HFF-Myc (cell line): ENCODE data around the gene MADCAM1.

ENCODE experiments used
- DNase-seq: peaks from one replicate; pipeline ENCODE4 v3.0.0-alpha.2; 2011; ENCODE audit warnings: low read depth; ENCODE audit errors: extremely low read depth
- H3K4me3 ChIP-seq: replicated peaks from 2 replicates; pipeline ENCODE4 v1.5.1; 2011; ENCODE audit warnings: low read depth, mild to moderate bottlenecking, control low read depth, low read length
- TF ChIP-seq, protein P1 (sequence below): IDR thresholded peaks from 2 replicates; pipeline ENCODE4 v1.5.1; 2012; ENCODE audit warnings: mild to moderate bottlenecking, low read depth, low read length, control low read depth; ENCODE audit errors: missing control alignments

The MADCAM1 gene

DNA sequence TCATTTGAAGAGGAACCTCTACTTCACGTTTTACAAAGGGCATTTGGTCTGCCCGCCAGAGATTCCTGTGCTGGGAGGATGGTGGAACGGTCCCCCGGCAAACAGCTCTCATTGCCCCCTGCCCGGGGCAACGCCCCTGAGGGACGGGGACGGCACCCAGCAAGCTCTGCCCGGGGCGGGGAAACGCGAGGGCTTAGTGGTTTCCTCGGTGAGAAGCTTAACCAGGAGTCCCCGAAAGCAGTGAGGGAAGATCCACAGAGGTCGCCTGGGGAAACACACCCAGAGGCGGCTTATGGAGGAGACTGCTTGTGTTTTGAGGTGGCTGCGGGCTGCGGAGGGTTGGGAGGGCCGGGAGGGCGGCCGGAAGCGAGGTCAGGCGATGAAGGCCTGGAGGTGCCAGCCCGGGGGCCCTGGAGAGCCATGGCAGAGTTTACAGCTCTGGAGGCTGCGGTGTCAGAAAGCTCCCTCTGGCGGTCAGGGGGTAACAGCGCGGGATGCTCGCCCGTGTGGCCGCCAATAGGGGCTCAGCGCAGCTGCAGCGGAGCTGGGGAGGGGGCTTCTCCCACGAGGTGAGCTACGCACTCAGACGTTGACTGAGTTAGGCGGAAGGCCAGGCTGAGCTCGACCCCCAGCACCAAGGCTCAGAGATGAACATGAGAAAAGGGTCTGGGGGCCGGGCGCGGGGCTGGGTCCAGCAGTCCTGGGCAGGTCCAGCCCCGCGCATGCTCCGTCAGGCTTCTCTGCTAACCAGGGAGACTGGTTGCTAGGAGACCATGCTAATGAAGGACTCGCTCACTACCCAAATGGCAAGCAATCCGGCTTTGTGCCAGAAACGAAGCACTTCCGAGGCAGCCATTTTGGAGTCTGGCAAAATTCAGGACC is 10.4 kb downstream of the MADCAM1 start:
- peak; percentile 100 for DNase-seq
- TF ChIP-seq, protein P1, sequence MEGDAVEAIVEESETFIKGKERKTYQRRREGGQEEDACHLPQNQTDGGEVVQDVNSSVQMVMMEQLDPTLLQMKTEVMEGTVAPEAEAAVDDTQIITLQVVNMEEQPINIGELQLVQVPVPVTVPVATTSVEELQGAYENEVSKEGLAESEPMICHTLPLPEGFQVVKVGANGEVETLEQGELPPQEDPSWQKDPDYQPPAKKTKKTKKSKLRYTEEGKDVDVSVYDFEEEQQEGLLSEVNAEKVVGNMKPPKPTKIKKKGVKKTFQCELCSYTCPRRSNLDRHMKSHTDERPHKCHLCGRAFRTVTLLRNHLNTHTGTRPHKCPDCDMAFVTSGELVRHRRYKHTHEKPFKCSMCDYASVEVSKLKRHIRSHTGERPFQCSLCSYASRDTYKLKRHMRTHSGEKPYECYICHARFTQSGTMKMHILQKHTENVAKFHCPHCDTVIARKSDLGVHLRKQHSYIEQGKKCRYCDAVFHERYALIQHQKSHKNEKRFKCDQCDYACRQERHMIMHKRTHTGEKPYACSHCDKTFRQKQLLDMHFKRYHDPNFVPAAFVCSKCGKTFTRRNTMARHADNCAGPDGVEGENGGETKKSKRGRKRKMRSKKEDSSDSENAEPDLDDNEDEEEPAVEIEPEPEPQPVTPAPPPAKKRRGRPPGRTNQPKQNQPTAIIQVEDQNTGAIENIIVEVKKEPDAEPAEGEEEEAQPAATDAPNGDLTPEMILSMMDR: peak; percentile 89
- H3K4me3 ChIP-seq: peak overlapping the region; percentile 59

DNA sequence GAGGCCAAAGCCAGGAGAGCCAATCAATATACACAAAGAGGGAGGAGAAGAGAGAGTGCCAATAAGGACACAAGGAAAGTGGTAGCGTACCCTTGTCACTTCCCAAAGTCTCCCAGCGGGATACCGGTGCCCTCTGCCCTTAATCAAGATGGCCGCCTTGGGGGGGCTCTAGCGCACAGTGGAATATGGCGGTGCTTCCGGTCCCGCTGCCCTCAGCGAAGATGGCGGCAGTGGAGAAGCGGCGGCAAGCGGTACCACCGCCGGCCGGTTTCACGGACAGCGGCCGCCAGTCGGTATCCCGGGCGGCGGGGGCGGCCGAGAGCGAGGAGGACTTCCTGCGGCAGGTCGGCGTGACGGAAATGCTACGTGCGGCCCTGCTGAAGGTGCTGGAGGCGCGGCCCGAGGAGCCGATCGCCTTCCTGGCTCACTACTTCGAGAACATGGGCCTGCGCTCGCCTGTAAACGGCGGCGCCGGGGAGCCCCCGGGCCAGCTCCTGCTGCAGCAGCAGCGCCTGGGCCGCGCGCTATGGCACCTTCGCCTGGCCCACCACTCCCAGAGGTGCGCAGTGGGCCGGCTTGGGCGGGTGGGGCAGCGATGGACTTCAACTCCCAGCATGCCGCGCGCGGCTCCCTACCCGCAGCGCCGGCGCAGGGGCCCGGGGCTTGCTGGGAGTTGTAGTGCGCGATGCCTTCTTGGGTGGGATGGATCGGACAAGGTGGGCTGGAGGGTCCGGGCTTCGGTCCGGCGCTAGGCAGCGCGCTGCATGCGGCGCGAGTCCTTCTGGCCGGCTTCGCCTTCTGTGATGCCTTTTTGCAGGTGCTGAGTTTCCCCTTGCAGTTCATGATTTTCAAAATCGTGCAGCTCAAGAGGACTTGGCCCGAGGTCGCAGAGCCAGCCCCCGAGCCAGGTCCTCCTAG is 11.3 kb downstream of the MADCAM1 start, which contains the start of gene TPGS1:
Gene TPGS1, plus strand, starts transcription at position 212 of the 918 bp plus-strand sequence. Its CDS starts 10 bp downstream, at position 222.
- DNase-seq: no peak
- TF ChIP-seq, protein P1: no peak

DNA sequence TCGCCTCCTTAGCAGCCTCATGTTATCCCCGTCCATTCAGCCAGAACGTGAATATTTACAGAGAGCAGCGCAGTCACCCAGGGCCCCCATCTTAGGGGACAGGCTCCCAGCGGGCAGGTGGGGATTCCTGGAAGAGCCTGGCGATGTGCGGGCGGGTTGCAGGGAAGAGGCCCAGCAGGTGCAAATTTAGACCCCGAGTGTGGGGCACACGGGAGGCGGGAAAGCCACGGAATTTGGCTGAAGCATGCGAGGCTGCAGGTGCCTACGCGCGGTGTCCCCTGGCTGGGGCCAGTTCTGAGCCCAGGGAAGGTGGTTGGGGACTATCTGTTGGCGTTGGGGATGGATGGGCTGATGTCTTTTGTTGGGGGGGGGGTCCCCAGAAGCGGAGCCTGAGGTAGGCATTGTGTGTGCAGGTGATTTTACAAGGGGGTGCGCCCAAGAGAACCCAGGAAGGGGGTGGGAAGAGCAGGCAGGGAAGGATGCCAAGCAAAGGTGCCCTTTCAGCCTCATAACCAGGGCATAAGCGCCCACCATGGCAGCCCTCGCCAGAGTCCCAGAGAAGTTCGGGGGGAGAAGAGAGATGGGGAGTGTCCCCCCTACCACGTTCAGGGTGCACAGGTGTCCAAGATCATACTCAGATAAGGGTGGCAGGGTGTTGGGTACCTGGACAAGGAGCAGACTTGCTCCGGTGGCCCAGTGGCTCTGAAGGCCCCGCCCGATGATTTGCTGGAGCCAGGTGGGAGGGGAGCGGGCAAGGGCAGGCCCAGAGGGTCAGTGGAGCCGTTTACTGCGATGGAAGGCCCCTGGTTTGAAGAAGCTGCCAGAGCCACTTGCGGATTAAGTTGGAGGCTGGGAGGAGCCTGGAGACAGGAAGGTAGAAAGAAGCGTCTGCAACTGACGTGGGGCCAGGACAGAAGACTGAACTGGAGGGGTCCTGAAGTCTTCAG is 12.2 kb downstream of the MADCAM1 start:
- no peak for DNase-seq
- TF ChIP-seq, protein P1: no peak
- peak overlapping the region; percentile 59 for H3K4me3 ChIP-seq

More for the DNA sequence above, 11.3 kb downstream of the MADCAM1 start, which contains the start of gene TPGS1:
- peak within 1 kb of the TSS; percentile 59 for H3K4me3 ChIP-seq

DNA sequence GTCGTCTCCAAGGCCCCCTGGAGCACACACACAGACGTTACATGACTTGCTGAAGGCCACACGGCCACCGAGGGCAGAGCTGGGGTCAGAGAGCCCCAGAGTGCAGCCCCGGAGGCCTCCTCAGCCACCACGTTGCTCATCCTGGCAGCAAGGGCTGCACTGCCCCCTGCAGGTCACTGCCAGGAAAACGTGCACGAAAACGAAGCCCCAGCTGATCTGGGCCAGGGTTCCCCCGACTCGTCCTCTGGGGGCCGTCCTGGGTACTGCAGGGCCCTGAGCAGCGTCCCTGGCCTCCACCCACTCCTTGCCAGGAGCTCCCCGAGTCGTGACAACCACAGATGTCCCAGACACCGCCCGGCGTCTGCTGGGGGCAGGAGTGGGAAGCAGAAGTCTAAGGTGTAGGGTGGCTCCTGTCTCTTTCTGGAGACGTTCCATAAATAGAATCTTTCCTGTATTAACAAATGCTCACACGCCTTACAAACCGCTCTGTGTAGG is 14.4 kb downstream of the MADCAM1 start:
- H3K4me3 ChIP-seq: no peak overlapping the region

DNA sequence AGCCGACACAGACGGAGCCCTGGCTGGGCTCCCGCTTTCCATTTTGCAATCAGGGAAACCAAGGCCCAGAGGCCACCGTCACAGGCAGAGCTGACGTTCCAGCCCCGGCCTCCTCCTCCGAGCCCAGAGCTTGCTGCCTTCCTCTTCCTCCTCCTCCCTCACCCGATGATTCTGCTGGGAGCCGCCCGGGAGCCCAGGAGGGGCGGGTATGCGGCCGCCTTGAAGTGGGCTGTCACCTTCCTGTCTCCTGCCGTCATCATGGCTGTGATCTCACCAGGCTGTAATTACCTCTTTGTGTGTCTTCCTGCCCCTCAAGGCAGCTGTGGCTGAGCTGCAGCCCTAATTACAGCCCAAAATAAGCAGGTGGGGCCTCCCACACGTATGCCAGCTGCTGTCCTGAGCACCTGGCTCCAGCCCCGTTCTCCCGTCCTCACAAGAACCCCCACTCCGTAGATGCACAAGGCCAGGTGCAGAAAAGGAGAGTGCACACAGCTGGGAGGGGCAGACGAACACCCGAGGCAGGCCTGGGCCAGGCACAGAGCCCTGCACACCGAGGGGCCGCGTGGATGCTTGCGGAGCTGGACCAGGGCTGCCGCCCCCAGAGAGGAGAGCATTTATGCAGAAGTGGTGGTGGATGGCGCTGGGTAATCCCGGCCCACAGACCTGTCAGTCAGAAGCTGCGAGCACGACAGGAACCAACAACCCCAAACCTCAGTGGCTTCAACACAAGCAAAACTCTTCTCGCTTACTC is 15.0 kb downstream of the MADCAM1 start:
- no peak for DNase-seq
- TF ChIP-seq, protein P1: no peak
- H3K4me3 ChIP-seq: no peak overlapping the region

More for the DNA sequence above, 14.4 kb downstream of the MADCAM1 start:
- peak; percentile 72 for DNase-seq
- TF ChIP-seq, protein P1: peak; percentile 98
